ENCODE measurements around the gene SPECC1.

DNA sequence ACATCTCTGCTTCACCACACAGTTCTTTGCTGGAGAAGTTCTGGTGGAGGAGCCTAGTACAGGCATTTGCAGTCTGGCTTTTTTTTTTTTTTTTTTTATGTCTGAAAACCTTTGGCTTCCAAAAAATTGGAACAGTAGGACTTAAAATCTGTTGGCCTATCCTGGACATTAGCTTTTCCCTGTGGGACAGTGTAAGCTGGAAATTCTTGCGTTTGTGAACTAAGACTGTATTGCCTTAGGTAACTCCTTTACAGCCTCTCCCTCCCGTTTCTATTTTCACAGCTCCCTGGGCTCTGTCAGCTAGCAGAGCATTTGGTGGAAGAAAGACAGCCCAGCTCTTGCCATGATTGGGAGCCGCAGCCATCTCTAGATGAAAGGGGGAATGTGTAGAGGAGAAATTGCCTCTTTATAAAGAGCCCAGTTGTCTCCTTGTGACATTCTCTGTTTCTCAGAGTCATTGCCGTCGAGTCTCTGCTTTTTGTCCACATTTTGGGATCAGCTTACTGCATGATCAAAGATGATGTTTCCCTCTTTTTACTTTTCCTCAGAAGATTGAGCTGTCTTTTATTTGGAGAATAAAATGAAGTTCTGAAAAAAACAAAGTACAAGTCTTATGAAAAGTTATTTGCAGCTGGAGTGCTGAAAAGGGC, 227.5 kb downstream of the SPECC1 start:
- TF ChIP-seq, protein P1, sequence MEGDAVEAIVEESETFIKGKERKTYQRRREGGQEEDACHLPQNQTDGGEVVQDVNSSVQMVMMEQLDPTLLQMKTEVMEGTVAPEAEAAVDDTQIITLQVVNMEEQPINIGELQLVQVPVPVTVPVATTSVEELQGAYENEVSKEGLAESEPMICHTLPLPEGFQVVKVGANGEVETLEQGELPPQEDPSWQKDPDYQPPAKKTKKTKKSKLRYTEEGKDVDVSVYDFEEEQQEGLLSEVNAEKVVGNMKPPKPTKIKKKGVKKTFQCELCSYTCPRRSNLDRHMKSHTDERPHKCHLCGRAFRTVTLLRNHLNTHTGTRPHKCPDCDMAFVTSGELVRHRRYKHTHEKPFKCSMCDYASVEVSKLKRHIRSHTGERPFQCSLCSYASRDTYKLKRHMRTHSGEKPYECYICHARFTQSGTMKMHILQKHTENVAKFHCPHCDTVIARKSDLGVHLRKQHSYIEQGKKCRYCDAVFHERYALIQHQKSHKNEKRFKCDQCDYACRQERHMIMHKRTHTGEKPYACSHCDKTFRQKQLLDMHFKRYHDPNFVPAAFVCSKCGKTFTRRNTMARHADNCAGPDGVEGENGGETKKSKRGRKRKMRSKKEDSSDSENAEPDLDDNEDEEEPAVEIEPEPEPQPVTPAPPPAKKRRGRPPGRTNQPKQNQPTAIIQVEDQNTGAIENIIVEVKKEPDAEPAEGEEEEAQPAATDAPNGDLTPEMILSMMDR (IDR thresholded peaks at IDR 0.05) = no peak
- no peak for TF ChIP-seq POLR2A (IDR thresholded peaks at IDR 0.05)

All from lower leg skin (tissue), 3 donors.